Breast epithelium (tissue), 4 donors: Measurements from ENCODE around the gene CGB2. TPM values are rescaled to one million over a fixed set of nuclear protein-coding genes. Genes with fewer than 3 reads are reported as not detected.

Experiments used
- DNase-seq, 2 donors: peaks; one replicate each; pipeline ENCODE4 v3.0.0-alpha.2; 2019; ENCODE audit warnings: low spot score in 2 of 2
- H3K27ac ChIP-seq, 2 donors: fragments of 200-600 bp; sonication (generic) in 1 of 2; one replicate each; pipeline ENCODE4 v1.5.1; 2016 to 2019; ENCODE audit warnings: mild to moderate bottlenecking in 1 of 2
- H3K27me3 ChIP-seq, 2 donors: fragments of 200-600 bp; sonication (generic) in 1 of 2; one replicate each; pipeline versions ENCODE4 v1.5.1 to v1.6.0; 2017 to 2019; ENCODE audit warnings: control low read depth in 1 of 2, mild to moderate bottlenecking in 1 of 2
- H3K36me3 ChIP-seq: fragments of 200-600 bp; one replicate; pipeline ENCODE4 v1.5.1; 2019
- H3K4me1 ChIP-seq, 2 donors: fragments of 200-600 bp; sonication (generic); one replicate each; pipeline ENCODE4 v1.5.1; 2016 to 2019; ENCODE audit warnings: control low read depth in 1 of 2
- H3K4me3 ChIP-seq, 3 donors: fragments of 200-600 bp; sonication (generic); 1 replicate in 2 of 3; 2 replicates in 1 of 3; pipeline ENCODE4 v1.5.1; 2016 to 2019; ENCODE audit warnings: mild to moderate bottlenecking in 3 of 3, moderate library complexity in 2 of 3
- H3K9me3 ChIP-seq, 2 donors: fragments of 200-600 bp; sonication (generic) in 1 of 2; one replicate each; pipeline ENCODE4 v1.5.1; 2016 to 2019; ENCODE audit warnings: control low read depth in 1 of 2
- CTCF ChIP-seq, 3 donors: fragments of 450-650 bp; IDR thresholded peaks; one replicate each; pipeline ENCODE4 v1.5.1; 2016 to 2017; ENCODE audit warnings: antibody characterized with exemption in 3 of 3, mild to moderate bottlenecking in 3 of 3, moderate library complexity in 3 of 3
- POLR2A ChIP-seq: fragments of 450-650 bp; IDR thresholded peaks from one replicate; pipeline ENCODE4 v1.6.1; 2016; ENCODE audit warnings: antibody characterized with exemption, mild to moderate bottlenecking, moderate library complexity
- POLR2AphosphoS5 ChIP-seq, 3 donors: sonication (generic); formaldehyde crosslinking; IDR thresholded peaks; one replicate each; pipeline ENCODE4 v1.6.1; 2017; ENCODE audit warnings: antibody characterized with exemption in 3 of 3
- intact Hi-C: fragments of 100-400 bp; cut with DNase I; formaldehyde crosslinking; loops from one replicate; pipeline ENCODE4 v1.15.1; 2023; ENCODE audit warnings: low total_unique reads
- total RNA-seq, 3 donors: library from RNA; depleted of rRNA; stranded (reverse); fragments of >200 nt; gene quantifications; one replicate each; pipeline ENCODE4 v1.1.0, GENCODE V29; 2016

CGB2 gene
- total RNA-seq, 3 donors from 2014 or later = not detected

GRCh38 chr19:48997972-48998371 lies 33.7 kb upstream of the CGB2 start:
- Histone ChIP-seq H3K27ac (no peak overlapping the region), H3K4me1 (peaks cover 0 to 2% of the 10 kb centered on the region in 2 donors), H3K4me3 (no peak overlapping the region), H3K36me3 (no peaks in the 10 kb centered on the region), H3K27me3 (no peaks in the 10 kb centered on the region), H3K9me3 (no peaks in the 10 kb centered on the region)
- no peak for DNase-seq
- TF ChIP-seq POLR2AphosphoS5 (IDR thresholded peaks at IDR 0.05) = no peak
- no peak for TF ChIP-seq CTCF (IDR thresholded peaks at IDR 0.05)
- TF ChIP-seq POLR2A = no peak
- intact Hi-C loops = no loop called here

- no peaks in the 10 kb centered on the region for H3K4me1 ChIP-seq
- H3K9me3 ChIP-seq = no peaks in the 10 kb centered on the region
- H3K27me3 ChIP-seq = no peaks in the 10 kb centered on the region
- no peak for DNase-seq
- no peaks in the 10 kb centered on the region for H3K36me3 ChIP-seq
- no peak overlapping the region for H3K4me3 ChIP-seq
- no peak overlapping the region for H3K27ac ChIP-seq
- intact Hi-C loops = no loop called here
- TF ChIP-seq POLR2A = no peak
- no peak for TF ChIP-seq POLR2AphosphoS5 (IDR thresholded peaks at IDR 0.05)
- TF ChIP-seq CTCF (IDR thresholded peaks at IDR 0.05) = peak in 1 of 3 donors; percentile 29
Measured at GRCh38 chr19:48999481-49000325, 32.0 kb upstream of the CGB2 start.

GRCh38 chr19:49004133-49004532 lies 27.6 kb upstream of the CGB2 start:
- no peak overlapping the region for H3K27ac ChIP-seq
- no peak overlapping the region for H3K4me3 ChIP-seq
- TF ChIP-seq POLR2A = no peak
- H3K36me3 ChIP-seq = peaks cover 5% of the 10 kb centered on the region
- H3K4me1 ChIP-seq = no peaks in the 10 kb centered on the region
- intact Hi-C loops = no loop called here
- DNase-seq = no peak
- H3K27me3 ChIP-seq = no peaks in the 10 kb centered on the region
- no peaks in the 10 kb centered on the region for H3K9me3 ChIP-seq

GRCh38 chr19:49004964-49005614 lies 26.6 kb upstream of the CGB2 start:
- Histone ChIP-seq H3K36me3 (peaks cover 5% of the 10 kb centered on the region), H3K4me1 (no peaks in the 10 kb centered on the region), H3K27me3 (no peaks in the 10 kb centered on the region), H3K4me3 (no peak overlapping the region), H3K27ac (no peak overlapping the region), H3K9me3 (no peaks in the 10 kb centered on the region)
- intact Hi-C loops = no loop called here
- DNase-seq = no peak
- TF ChIP-seq POLR2AphosphoS5 (IDR thresholded peaks at IDR 0.05) (no peak), CTCF (IDR thresholded peaks at IDR 0.05) (no peak), POLR2A (no peak)

GRCh38 chr19:49006905-49007304 lies 24.8 kb upstream of the CGB2 start:
- peaks cover 5% of the 10 kb centered on the region for H3K36me3 ChIP-seq
- DNase-seq = no peak
- H3K4me1 ChIP-seq = no peaks in the 10 kb centered on the region
- intact Hi-C loops = no loop called here
- no peaks in the 10 kb centered on the region for H3K9me3 ChIP-seq
- no peak for TF ChIP-seq POLR2AphosphoS5 (IDR thresholded peaks at IDR 0.05)
- no peak for TF ChIP-seq POLR2A
- no peak for TF ChIP-seq CTCF (IDR thresholded peaks at IDR 0.05)
- H3K27ac ChIP-seq = no peak overlapping the region
- H3K27me3 ChIP-seq = no peaks in the 10 kb centered on the region
- H3K4me3 ChIP-seq = no peak overlapping the region
